ENCODE measurements around the gene B4GALT2.

B4GALT2 gene

GRCh38 chr1:44033041-44033575 lies 54.1 kb downstream of the B4GALT2 start:
- Histone ChIP-seq H3K27me3 (peaks cover 10 to 22% (median 16%) of the 10 kb centered on the region in 11 experiments), H4K20me1 (peaks cover 0 to 6% (median 0%) of the 10 kb centered on the region in 11 experiments; a peak in 2 of 22 replicates), H3K27ac (no peak overlapping the region), H3K36me3 (no peaks in the 10 kb centered on the region), H3K9ac (peak overlapping the region in 1 of 11 experiments; percentile 36; a peak in 3 of 22 replicates), H3K9me3 (replicated peaks in 1 of 11) (no peaks in the 10 kb centered on the region), H3K4me1 (peaks cover 10 to 58% (median 39%) of the 10 kb centered on the region in 10 experiments), H3K4me3 (no peak overlapping the region), H3K4me2 (peak overlapping the region in 4 of 11 experiments; percentile 1 to 97 (median 13); a peak in 6 of 22 replicates)
- no peak for TF ChIP-seq Cebpa-rat (IDR thresholded peaks at IDR 0.05)

DNA sequence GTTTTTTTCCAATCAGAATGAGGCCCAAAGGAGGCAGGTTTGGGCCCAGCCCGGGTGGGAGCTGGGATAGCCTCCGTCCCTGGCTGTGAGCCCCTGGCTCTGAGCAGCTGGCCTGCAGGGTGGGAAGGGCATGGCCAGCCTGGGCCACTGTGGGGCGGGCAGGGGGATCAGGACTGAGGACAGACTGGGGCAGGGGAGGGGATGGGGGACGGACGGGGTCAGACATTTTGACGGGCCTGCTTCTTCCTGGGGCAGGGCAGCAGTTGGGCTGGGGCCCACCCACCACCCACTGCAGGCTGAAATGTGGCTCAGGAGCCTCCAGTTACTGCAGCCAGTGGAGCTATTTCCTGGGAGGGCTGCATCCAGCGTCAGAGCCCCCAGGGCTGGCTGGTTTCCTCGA lies 54.7 kb downstream of the B4GALT2 start:
- no peak for TF ChIP-seq Cebpa-rat (IDR thresholded peaks at IDR 0.05)
- Histone ChIP-seq H3K9ac (peak overlapping the region in 1 of 11 experiments; percentile 36; a peak in 2 of 22 replicates), H3K36me3 (no peaks in the 10 kb centered on the region), H3K4me2 (peak overlapping the region in 1 of 11 experiments; percentile 1; a peak in 1 of 22 replicates), H3K27me3 (peaks cover 10 to 22% (median 16%) of the 10 kb centered on the region in 11 experiments), H4K20me1 (peaks cover 0 to 6% (median 0%) of the 10 kb centered on the region in 11 experiments; a peak in 2 of 22 replicates), H3K9me3 (replicated peaks in 1 of 11) (no peaks in the 10 kb centered on the region), H3K4me3 (no peak overlapping the region), H3K4me1 (peaks cover 8 to 53% (median 36%) of the 10 kb centered on the region in 10 experiments), H3K27ac (no peak overlapping the region)

DNA sequence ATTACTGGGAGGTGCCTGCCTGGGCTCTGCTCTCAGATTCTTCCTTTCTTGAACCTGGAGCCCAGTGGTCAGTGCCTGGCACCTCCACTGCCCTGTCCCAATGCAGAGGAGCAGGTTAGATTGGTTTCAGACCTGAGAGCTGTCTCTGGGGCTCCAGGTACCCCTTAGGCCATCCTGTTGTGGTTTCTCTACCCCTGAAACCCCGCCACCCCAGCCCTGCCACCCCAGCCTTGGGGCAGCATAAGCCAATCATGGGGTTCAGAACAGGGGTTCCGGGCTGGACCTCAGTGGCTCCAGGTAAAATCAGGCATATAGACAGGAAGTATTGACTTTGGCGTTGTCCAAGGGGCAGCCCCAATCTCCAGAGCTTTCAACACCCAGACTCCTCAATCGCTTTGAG lies 55.4 kb downstream of the B4GALT2 start:
- peaks cover 10 to 22% (median 16%) of the 10 kb centered on the region in 11 experiments for H3K27me3 ChIP-seq
- no peaks in the 10 kb centered on the region for H3K36me3 ChIP-seq
- H3K27ac ChIP-seq: no peak overlapping the region
- H3K4me2 ChIP-seq: no peak overlapping the region
- H4K20me1 ChIP-seq: peaks cover 0 to 6% (median 0%) of the 10 kb centered on the region in 11 experiments; a peak in 2 of 22 replicates
- H3K4me3 ChIP-seq: no peak overlapping the region
- no peak overlapping the region for H3K9ac ChIP-seq
- H3K4me1 ChIP-seq: peaks cover 2 to 47% (median 32%) of the 10 kb centered on the region in 10 experiments
- TF ChIP-seq Cebpa-rat (IDR thresholded peaks at IDR 0.05): no peak
- no peaks in the 10 kb centered on the region for H3K9me3 ChIP-seq (replicated peaks in 1 of 11)

- peak overlapping the region in 2 of 11 experiments; percentile 7 to 11; a peak in 3 of 22 replicates for H3K9ac ChIP-seq
- no peak overlapping the region for H3K27ac ChIP-seq
- TF ChIP-seq Cebpa-rat (IDR thresholded peaks at IDR 0.05): no peak
Observed at GRCh38 chr1:44034976-44035716, 56.1 kb downstream of the B4GALT2 start.

DNA sequence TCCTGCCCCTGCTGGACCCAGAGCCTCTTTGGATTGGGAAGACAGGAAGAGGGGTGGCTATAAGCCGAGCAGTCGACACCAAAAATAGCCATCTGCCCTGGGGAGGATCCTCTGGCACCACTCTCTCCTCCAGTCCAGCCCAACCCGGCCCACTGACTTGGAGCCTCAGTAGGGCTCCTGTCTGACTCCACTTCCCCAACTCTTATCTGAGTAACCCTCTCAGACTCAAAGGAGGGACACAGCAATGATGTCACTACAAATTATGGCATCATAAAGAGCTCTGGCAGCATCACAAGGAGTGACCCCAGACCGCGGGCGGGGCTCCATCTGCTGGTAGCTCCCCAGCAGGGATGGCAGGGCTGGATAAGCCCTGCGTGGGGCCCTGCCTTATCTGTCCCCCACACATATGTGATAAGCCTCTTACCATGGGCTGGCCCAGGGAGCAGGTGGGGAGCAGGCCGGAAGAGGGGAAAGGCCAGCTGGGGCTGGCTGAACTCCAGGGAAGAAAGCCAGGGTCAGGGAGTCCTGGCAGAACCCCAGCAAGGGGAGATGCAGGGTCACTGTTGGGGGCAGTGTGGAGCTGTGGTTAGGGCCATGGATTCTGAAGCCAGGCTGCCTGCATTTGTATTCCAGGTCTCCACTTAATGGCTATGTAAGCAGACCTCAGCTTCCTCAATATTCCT lies 56.9 kb downstream of the B4GALT2 start:
- Histone ChIP-seq H3K9me3 (replicated peaks in 1 of 11) (no peaks in the 10 kb centered on the region), H3K27ac (no peak overlapping the region), H3K27me3 (peaks cover 10 to 17% (median 16%) of the 10 kb centered on the region in 11 experiments), H3K36me3 (no peaks in the 10 kb centered on the region), H3K4me3 (no peak overlapping the region), H3K4me2 (no peak overlapping the region), H4K20me1 (peaks cover 0 to 6% (median 0%) of the 10 kb centered on the region in 11 experiments; a peak in 2 of 22 replicates), H3K4me1 (peaks cover 9 to 46% (median 36%) of the 10 kb centered on the region in 10 experiments), H3K9ac (peak overlapping the region in 2 of 11 experiments; percentile 11 to 31; a peak in 2 of 22 replicates)
- no peak for TF ChIP-seq Cebpa-rat (IDR thresholded peaks at IDR 0.05)

More at GRCh38 chr1:44034976-44035716, 56.1 kb downstream of the B4GALT2 start:
- Histone ChIP-seq H3K4me1 (peaks cover 2 to 44% (median 31%) of the 10 kb centered on the region in 10 experiments; a peak in 19 of 20 replicates), H3K4me2 (no peak overlapping the region), H4K20me1 (peaks cover 0 to 6% (median 0%) of the 10 kb centered on the region in 11 experiments; a peak in 2 of 22 replicates), H3K27me3 (peaks cover 10 to 22% (median 16%) of the 10 kb centered on the region in 11 experiments), H3K36me3 (no peaks in the 10 kb centered on the region), H3K9me3 (replicated peaks in 1 of 11) (no peaks in the 10 kb centered on the region), H3K4me3 (no peak overlapping the region)

DNA sequence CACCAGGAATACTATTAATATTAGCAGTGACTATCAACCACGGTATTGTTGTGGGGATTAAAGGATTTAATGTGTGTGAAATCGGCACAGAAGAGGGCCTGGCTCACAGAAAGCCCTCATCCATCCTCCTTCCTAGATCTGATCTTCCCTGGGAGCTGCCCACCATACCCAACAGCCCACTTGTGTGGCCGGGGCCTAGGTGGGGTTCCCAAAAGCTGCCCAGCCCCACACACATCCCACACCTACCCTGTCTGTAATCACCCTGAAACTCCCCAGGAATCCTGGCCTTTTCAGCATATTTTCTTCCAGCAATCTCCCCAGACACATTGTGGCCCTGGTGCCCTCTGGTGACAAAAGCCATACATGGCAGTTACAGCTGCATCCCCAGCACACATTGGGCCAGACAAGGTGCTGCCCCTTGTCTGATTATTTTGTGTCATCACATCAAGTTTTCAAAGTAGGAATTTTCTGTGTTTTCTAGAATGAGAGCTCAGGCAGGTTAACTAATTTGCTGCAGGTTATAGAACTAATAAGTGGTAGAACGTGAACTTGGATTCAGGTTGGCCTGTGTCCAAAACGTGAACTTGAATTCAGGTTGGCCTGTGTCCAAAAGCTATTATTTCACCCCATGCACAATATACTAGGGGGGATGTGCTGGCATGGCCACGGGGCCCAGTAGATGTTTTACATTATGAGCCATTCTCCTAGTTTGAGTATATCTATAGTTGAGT lies 57.6 kb downstream of the B4GALT2 start:
- TF ChIP-seq Cebpa-rat (IDR thresholded peaks at IDR 0.05): no peak
- Histone ChIP-seq H3K9me3 (replicated peaks in 1 of 11) (no peaks in the 10 kb centered on the region), H3K27me3 (peaks cover 3 to 10% (median 9%) of the 10 kb centered on the region in 11 experiments), H3K36me3 (no peaks in the 10 kb centered on the region), H3K27ac (no peak overlapping the region), H3K9ac (peak overlapping the region in 1 of 11 experiments; percentile 11; a peak in 1 of 22 replicates), H3K4me2 (peak overlapping the region in 5 of 11 experiments; percentile 24 to 51 (median 35); a peak in 6 of 22 replicates), H3K4me1 (peaks cover 15 to 49% (median 37%) of the 10 kb centered on the region in 10 experiments), H4K20me1 (peaks cover 0 to 6% (median 0%) of the 10 kb centered on the region in 11 experiments; a peak in 2 of 22 replicates), H3K4me3 (no peak overlapping the region)

DNA sequence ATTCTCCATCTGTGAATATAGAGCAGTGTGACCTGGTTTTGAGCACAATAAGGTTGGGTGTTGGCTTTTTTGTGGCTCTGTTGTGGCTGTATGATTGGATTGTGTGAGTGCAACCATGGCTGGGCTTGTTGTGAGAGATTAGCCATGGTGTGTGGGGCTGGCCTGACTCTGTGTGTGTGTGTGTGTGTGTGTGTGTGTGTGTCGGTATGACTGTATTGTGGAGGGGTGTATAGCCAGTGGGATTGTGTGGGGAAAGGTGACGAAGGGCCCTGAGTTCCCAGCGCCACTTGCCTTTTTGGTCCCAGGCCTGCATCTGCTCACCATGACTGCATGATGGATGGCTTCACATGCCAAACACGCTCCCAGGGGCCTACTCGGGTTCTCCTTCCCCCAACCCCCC lies 58.1 kb downstream of the B4GALT2 start:
- peaks cover 0 to 4% (median 3%) of the 10 kb centered on the region in 11 experiments; a peak in 10 of 22 replicates for H3K27me3 ChIP-seq
- peak overlapping the region in 8 of 11 experiments; percentile 10 to 51 (median 24); a peak in 10 of 22 replicates for H3K4me2 ChIP-seq
- no peaks in the 10 kb centered on the region for H3K36me3 ChIP-seq
- no peak overlapping the region for H3K4me3 ChIP-seq
- H3K9me3 ChIP-seq (replicated peaks in 1 of 11): no peaks in the 10 kb centered on the region
- H4K20me1 ChIP-seq: peaks cover 0 to 6% (median 0%) of the 10 kb centered on the region in 11 experiments; a peak in 2 of 22 replicates
- no peak for TF ChIP-seq Cebpa-rat (IDR thresholded peaks at IDR 0.05)
- H3K27ac ChIP-seq: no peak overlapping the region
- no peak overlapping the region for H3K9ac ChIP-seq
- peaks cover 15 to 43% (median 32%) of the 10 kb centered on the region in 10 experiments for H3K4me1 ChIP-seq
